ENCODE results near the gene GNG12. TPM values are rescaled to one million over a fixed set of nuclear protein-coding genes. Genes with fewer than 3 reads are reported as not detected.
A peak's percentile ranks its signal among the peaks of the same experiment; 100 is the strongest.

GNG12 gene
- total RNA-seq, 1 experiment from 2014 or later: 4.7 TPM

- no peak for DNase-seq (ENCODE audit: low spot score)
These were observed 15.1 kb downstream of the GNG12 start for GRCh38 chr1:67818162-67818561.

DNA sequence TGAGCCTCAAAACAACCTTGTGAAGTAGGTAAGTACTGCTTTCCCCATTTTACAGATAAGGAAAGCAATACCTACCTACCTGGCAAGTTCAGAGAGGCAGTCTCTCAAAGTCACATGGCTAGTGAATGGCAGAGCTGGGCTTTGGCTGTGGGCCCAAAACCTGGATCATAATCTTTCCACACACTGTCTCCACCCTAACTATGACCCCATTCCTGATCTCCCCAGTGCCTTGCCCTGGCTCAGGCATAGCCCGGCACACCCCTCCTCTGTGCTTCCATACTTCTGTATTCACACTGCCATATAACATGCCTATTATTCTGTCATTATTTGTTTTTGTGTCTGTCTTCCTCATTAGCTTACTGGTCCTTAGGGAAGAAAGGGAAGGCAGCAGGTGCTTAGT is 15.9 kb downstream of the GNG12 start:
- no peak for DNase-seq (ENCODE audit: low spot score)
- in situ Hi-C loops (cut with HindIII; ENCODE audit: low sequenced_read_pairs): no loop called here

More at GRCh38 chr1:67818162-67818561, 15.1 kb downstream of the GNG12 start:
- in situ Hi-C loops (cut with HindIII; ENCODE audit: low sequenced_read_pairs): no loop called here

DNA sequence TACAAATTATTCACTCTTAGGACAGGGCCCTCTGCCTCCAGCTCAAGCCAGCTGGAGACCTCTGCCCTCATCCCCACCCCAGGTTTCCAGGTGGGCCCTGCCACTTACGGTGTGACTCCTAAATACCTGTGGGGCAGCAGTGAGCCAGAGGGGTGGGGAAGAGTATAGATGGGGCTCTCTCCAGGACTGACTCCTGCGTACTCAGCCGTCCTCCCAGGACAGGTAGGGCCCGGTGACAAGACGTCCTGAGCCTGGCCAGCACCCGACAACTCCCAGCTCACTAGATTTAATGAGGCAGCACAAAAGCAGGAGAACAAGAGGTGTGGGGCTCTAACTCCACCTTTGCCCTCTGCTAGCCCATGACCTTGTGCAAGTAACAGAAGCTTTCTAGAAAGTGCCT is 16.8 kb downstream of the GNG12 start:
- no peak for DNase-seq (ENCODE audit: low spot score)

GRCh38 chr1:67816095-67816475 is 17.2 kb downstream of the GNG12 start:
- in situ Hi-C loops (cut with HindIII; ENCODE audit: low sequenced_read_pairs): no loop called here
- DNase-seq (ENCODE audit: low spot score): no peak

More for the DNA sequence above, 16.8 kb downstream of the GNG12 start:
- in situ Hi-C loops (cut with HindIII; ENCODE audit: low sequenced_read_pairs): no loop called here

DNA sequence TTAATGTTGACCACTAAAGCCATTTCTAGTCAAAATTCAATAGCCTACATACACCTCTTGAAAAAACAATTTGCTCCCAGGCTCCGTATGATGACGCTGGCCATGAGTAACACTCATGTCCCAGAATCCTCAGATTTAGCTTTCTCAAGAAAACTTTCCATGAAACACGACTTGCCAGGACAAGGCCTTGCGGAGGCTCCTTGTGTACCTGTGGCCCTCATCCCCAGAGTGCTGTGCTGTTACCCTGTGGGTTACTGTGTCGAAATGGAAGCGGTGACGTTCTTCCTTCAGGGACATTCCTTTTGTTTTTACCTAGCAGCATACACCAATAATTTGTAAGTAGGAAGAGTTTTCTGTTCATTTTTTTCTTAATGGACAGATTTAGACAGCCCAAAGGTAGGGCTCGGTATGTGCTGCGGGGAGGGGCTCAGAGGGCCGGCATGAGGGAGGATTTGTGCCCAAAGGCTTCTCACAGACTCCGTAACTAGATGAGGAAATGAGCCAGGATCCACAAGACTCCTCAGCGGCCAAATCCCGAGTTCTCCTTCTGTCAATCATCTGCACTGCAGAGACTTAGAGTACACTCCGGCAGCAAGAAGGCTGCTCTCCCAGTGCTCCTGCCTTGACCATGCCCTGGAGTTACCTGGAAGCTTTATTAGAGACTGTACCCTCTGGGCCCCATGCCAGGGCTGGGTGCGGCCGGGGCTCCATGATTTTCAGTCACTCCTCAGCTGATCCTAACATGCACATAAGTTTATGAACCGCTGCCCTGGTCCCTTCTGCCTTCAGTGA is 17.8 kb downstream of the GNG12 start:
- in situ Hi-C loops (cut with HindIII; ENCODE audit: low sequenced_read_pairs): no loop called here
- DNase-seq (ENCODE audit: low spot score): no peak

- no peak for DNase-seq (ENCODE audit: low spot score)
- in situ Hi-C loops (cut with HindIII; ENCODE audit: low sequenced_read_pairs): no loop called here
These were observed 19.0 kb downstream of the GNG12 start for GRCh38 chr1:67814121-67814772.

- in situ Hi-C loops (cut with HindIII; ENCODE audit: low sequenced_read_pairs): no loop called here
- DNase-seq (ENCODE audit: low spot score): no peak
These were observed 21.0 kb downstream of the GNG12 start for GRCh38 chr1:67812226-67812625.

GRCh38 chr1:67811781-67812180 is 21.5 kb downstream of the GNG12 start:
- in situ Hi-C loops (cut with HindIII; ENCODE audit: low sequenced_read_pairs): no loop called here
- DNase-seq (ENCODE audit: low spot score): no peak

GRCh38 chr1:67809887-67810286 is 23.4 kb downstream of the GNG12 start:
- DNase-seq (ENCODE audit: low spot score): no peak
- in situ Hi-C loops (cut with HindIII; ENCODE audit: low sequenced_read_pairs): no loop called here

- no peak for DNase-seq (ENCODE audit: low spot score)
- in situ Hi-C loops (cut with HindIII; ENCODE audit: low sequenced_read_pairs): no loop called here
These were observed 26.0 kb downstream of the GNG12 start for GRCh38 chr1:67807282-67807681.

DNA sequence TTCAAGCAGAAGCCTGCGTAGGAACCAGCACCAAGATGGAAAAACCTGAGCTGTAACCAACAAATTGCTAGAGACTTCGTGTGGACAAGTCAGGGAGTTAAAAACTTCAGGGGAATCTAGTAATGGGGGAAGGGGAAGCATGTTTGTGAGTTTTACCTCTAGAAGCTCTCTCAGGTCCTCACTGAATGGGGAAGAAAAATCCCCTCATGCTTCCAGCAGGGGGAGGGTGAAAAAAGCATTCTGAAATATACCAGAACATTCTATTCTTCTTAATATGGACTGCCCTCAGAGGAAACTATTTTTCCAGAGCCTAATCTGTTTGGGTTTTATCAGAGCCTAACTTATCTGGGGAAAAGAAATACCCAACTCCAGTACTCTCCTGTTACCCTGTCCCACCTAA is 28.6 kb downstream of the GNG12 start:
- in situ Hi-C loops (cut with HindIII; ENCODE audit: low sequenced_read_pairs): no loop called here
- no peak for DNase-seq (ENCODE audit: low spot score)

DNA sequence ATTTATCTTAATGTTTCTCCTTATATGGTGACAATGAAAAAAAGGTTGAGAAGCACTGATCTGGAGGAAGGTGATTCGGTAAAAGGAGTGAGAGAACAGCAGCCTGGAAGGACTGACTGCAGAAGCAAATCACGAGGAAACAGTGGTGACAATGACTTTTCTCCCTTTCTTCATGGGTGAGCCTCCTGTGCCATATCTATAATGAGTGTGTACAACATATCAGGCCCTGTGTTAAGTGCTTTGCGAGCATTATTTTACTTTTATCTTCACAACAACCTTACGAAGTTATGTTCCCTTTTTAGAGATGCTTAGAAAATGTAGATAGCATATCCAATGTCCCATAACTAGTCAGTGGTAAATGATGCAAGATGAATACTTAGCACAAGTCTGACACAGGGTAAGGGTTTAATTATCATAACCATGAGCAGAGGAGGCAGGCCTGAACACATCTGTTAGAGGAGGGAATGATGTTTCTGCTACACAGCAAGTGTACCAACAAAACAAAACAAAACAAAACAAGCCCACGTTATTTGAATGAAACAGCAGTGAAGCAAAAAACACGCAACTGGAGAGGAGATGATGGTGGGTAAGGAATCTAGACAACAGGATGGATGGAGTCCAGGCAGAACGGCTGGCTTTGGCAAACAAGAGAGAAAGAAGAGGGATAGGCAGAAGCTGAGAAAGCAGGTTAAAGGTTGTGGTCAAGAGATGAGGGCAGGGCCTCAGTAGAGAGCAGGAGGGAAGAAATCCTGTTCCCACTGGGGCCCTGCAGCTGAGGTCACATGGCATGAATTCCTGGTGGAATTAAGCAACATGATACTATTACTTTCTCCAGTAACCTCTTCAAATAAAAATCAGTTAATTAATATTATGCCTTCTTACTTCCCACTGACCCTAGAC is 29.6 kb downstream of the GNG12 start:
- no peak for DNase-seq (ENCODE audit: low spot score)
- in situ Hi-C loops (cut with HindIII; ENCODE audit: low sequenced_read_pairs): no loop called here

- in situ Hi-C loops (cut with HindIII; ENCODE audit: low sequenced_read_pairs): no loop called here
- no peak for DNase-seq (ENCODE audit: low spot score)
These were observed 30.7 kb downstream of the GNG12 start for GRCh38 chr1:67802565-67802964.

DNA sequence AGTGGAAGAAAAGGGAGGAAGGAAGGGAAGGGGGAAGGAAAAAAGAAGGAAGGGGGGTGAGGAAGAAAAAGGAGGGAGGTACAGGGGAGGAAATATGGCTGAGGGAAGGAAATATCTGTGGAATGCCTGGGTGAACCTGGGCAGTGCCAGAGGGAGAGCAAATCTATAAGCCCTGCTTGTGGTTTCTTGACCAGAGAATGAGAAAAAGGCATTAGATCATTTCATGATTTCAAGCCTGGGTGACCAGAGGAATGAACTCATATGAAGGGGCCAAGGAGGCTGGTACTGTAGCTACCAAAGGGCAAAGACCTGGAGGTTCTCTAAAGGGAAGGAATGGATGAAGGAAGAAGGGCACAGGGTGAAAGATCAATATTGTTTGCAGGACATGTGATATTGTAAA is 31.4 kb downstream of the GNG12 start:
- in situ Hi-C loops (cut with HindIII; ENCODE audit: low sequenced_read_pairs): no loop called here
- DNase-seq (ENCODE audit: low spot score): no peak

GRCh38 chr1:67795179-67795912 is 37.9 kb downstream of the GNG12 start:
- DNase-seq (ENCODE audit: low spot score): no peak
- in situ Hi-C loops (cut with HindIII; ENCODE audit: low sequenced_read_pairs): no loop called here

DNA sequence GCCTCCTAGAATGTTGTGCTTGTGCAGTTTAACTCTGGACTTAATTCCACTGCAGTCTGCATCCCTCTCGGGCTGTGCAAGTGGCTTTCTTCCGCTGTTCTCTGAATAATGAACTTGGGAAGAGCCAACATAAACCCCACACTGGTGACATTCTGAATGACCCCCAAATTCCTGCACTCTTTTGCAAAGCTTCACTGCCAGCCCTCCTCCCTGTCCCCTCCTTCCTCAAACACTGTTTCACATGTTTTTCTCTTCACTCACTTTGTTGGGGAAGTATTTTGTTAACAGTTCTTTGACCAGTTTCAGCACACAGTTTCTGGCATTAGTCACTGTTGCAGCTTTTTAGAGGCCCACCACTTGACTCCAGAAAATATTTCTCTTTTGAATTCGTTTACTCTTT is 39.7 kb downstream of the GNG12 start:
- DNase-seq (ENCODE audit: low spot score): no peak
- in situ Hi-C loops (cut with HindIII; ENCODE audit: low sequenced_read_pairs): no loop called here

- in situ Hi-C loops (cut with HindIII; ENCODE audit: low sequenced_read_pairs): no loop called here
- peak; percentile 10 for DNase-seq (ENCODE audit: low spot score)
These were observed 40.4 kb downstream of the GNG12 start for GRCh38 chr1:67792741-67793458.

GRCh38 chr1:67792103-67792502 is 41.2 kb downstream of the GNG12 start:
- in situ Hi-C loops (cut with HindIII; ENCODE audit: low sequenced_read_pairs): no loop called here
- no peak for DNase-seq (ENCODE audit: low spot score)

DNA sequence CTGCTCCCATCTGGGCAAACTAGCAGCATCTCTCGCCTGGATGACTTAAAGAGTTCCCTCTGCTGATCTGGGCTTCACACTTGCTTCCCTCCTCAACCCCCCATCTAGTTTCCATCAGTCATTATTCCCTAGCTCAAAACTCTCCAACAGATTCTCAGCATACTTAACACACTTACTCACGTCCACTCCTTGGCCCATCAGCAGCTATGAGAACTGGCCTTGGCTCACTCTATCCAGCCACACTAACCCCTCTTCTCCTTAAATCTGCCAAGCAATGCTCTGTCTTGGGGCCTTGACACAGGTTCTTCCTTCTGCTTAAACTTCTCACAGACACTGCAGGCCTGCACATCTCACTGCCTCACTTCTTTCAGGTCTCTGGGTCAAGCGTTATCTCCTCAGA is 41.6 kb downstream of the GNG12 start:
- in situ Hi-C loops (cut with HindIII; ENCODE audit: low sequenced_read_pairs): no loop called here
- DNase-seq (ENCODE audit: low spot score): no peak

Measured in G401 (cell line).